ENCODE results near the gene BCL6. TPM values are rescaled to one million over a fixed set of nuclear protein-coding genes. Genes with fewer than 3 reads are reported as not detected.

BCL6 gene
- total and polyA plus RNA-seq, 7 donors = 4.9 to 233 (median 51.4) TPM

DNA sequence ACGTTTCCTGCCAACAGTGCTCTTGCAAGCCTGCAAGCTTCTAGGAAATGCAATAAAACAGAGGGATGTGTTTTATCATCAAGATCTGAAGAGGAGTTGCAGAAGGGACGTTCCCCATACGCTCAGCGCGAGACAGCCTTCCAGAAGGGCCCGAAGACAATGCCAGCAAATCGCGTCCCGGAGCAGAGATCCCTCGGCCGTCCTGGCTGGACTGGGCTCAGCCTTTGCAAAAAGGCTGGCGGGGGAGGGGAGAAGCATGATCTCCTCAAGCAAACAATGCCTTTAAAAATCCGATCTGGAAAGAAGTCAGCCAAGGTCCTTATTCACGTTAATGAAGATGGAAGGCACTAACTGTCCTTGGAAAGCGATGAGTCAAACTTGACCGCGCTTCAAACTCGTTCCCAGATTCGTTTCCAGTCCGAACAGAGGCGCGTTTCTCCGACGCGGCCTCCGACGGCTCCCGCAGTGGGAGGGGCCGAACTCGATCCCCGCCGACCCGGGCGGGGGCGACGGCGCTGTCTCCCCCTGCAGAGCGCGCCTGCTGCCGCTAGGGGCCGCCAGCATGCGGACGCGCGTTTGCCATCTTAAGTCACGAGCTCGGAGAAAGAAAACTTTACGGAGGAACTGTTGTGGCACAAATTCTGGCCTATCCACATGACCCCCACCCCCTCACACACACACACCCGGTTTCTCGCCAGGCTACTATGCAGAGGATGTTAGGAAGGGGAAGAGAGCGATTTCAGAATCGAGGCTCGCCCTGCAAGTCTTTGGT is 5.5 kb downstream of the BCL6 start:
- TF ChIP-seq, protein P1, sequence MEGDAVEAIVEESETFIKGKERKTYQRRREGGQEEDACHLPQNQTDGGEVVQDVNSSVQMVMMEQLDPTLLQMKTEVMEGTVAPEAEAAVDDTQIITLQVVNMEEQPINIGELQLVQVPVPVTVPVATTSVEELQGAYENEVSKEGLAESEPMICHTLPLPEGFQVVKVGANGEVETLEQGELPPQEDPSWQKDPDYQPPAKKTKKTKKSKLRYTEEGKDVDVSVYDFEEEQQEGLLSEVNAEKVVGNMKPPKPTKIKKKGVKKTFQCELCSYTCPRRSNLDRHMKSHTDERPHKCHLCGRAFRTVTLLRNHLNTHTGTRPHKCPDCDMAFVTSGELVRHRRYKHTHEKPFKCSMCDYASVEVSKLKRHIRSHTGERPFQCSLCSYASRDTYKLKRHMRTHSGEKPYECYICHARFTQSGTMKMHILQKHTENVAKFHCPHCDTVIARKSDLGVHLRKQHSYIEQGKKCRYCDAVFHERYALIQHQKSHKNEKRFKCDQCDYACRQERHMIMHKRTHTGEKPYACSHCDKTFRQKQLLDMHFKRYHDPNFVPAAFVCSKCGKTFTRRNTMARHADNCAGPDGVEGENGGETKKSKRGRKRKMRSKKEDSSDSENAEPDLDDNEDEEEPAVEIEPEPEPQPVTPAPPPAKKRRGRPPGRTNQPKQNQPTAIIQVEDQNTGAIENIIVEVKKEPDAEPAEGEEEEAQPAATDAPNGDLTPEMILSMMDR (IDR thresholded peaks at IDR 0.05) = peak; percentile 96 to 97 (median 96)
- TF ChIP-seq POLR2AphosphoS5 (IDR thresholded peaks at IDR 0.05) = peak; percentile 91 to 97 (median 96)
- TF ChIP-seq POLR2A (IDR thresholded peaks at IDR 0.05) = peak in 1 of 2 donors; percentile 13
- peak; percentile 91 to 98 (median 98) for TF ChIP-seq EP300 (IDR thresholded peaks at IDR 0.05)
- H3K4me1 ChIP-seq = peaks cover 0 to 71% (median 41%) of the 10 kb centered on the region in 4 donors

DNA sequence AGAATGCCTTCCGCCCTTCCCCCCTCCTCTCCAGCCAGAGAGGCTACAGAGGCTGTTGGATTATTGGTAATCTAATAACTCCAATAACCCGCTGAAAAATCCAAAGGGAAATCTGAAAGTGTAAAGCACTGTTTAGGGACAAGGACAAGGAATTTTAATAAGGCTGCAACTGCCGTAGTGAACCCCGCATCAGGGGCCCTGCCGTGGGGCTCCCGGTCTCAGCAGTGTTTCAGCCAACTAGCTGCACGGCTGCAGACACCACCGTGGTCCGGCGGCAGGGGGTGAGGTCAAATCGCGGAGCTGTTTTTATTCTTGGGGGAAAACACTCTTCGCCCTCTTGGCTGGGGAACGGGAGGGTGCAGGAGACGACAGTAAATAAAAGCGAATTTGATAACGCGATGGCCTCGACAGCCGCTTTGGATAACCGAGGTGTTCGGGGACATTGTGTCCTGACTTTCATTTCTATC is 6.1 kb downstream of the BCL6 start:
- Histone ChIP-seq H3K4me3 (peak overlapping the region; percentile 53 to 88 (median 68)), H3K36me3 (peaks cover 0 to 7% (median 3%) of the 10 kb centered on the region in 4 donors), H3K4me1 (peaks cover 0 to 76% (median 43%) of the 10 kb centered on the region in 4 donors), H3K27ac (peak overlapping the region; percentile 90 to 99 (median 96)), H3K27me3 (no peaks in the 10 kb centered on the region), H3K9me3 (no peaks in the 10 kb centered on the region)
- WGBS, 2 donors = 1% methylated on average over 22 of the region's 22 CpGs
- intact Hi-C loops (cut with DNase I) = loop anchor here (1.0 to 10.0 kb wide), 5 partner anchors 314 to 1410 kb away; no protein-coding TSS in a partner anchor
- no peak for DNase-seq
- TF ChIP-seq, protein P1 (IDR thresholded peaks at IDR 0.05) = no peak
- TF ChIP-seq POLR2AphosphoS5 (IDR thresholded peaks at IDR 0.05) = no peak
- TF ChIP-seq POLR2A (IDR thresholded peaks at IDR 0.05) = no peak

More for the DNA sequence above, 5.5 kb downstream of the BCL6 start:
- H3K27me3 ChIP-seq = no peaks in the 10 kb centered on the region
- H3K36me3 ChIP-seq = peaks cover 0 to 1% (median 0%) of the 10 kb centered on the region in 4 donors
- no peaks in the 10 kb centered on the region for H3K9me3 ChIP-seq
- intact Hi-C loops (cut with DNase I) = loop anchor here (1.0 to 10.0 kb wide), 10 partner anchors 313 to 1409 kb away; no protein-coding TSS in a partner anchor
- H3K27ac ChIP-seq = peak overlapping the region; percentile 90 to 99 (median 96)
- 1 to 2% methylated on average over 53 of the region's 53 CpGs for WGBS, 2 donors
- peak; percentile 98 for DNase-seq
- peak overlapping the region; percentile 53 to 88 (median 68) for H3K4me3 ChIP-seq

DNA sequence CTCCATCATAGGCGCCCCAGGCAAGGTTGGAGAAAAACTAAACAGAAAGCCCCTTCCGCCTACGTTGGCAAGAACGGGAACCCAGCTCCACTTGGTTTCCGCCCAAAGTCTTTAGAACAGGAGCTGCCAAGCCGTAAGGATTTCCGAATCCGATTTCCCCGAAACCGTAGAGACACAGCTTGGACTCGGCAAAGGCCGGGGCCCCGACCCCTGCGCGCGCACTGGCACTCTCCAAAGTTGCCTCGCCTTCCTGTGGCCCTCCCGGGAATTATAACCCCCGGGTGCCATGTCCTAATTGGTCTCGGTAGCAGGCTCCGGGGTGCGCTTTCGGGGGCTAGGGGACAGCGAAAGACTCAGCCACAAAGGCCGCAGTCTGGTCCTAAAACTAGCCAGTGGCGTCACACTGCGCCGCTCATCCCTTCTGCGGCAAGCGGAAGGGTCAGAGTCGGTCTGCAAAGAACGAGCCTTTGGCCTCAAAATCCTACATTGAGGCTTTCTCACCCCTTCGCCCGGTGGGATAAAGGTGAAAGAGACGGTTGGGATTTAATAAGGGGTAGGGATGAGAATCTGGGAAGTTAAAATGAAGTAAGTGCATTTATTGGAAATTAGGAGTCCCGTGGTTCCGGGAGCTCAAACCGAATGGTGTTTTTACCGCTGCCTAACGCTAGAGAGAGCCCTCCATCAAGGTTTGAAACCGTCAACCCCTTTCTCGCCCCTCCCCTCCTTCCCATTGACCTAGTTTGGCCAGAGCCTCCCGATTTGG is 6.8 kb downstream of the BCL6 start:
- peak overlapping the region; percentile 53 to 88 (median 68) for H3K4me3 ChIP-seq
- TF ChIP-seq POLR2AphosphoS5 (IDR thresholded peaks at IDR 0.05) (peak; percentile 49 to 73 (median 60)), POLR2A (IDR thresholded peaks at IDR 0.05) (peak; percentile 23 to 34), EP300 (IDR thresholded peaks at IDR 0.05) (peak in 2 of 4 donors; percentile 24 to 45)
- TF ChIP-seq, protein P1 (IDR thresholded peaks at IDR 0.05) = peak; percentile 55 to 72 (median 64)
- peaks cover 0 to 13% (median 7%) of the 10 kb centered on the region in 4 donors for H3K36me3 ChIP-seq
- WGBS, 2 donors = 0% methylated on average over 43 of the region's 43 CpGs
- H3K4me1 ChIP-seq = peaks cover 0 to 76% (median 43%) of the 10 kb centered on the region in 4 donors
- intact Hi-C loops (cut with DNase I) = loop anchor here (1.0 to 10.0 kb wide), 5 partner anchors 314 to 1410 kb away; no protein-coding TSS in a partner anchor
- no peaks in the 10 kb centered on the region for H3K9me3 ChIP-seq
- peak; percentile 97 for DNase-seq
- H3K27ac ChIP-seq = peak overlapping the region; percentile 90 to 99 (median 96)
- no peaks in the 10 kb centered on the region for H3K27me3 ChIP-seq

DNA sequence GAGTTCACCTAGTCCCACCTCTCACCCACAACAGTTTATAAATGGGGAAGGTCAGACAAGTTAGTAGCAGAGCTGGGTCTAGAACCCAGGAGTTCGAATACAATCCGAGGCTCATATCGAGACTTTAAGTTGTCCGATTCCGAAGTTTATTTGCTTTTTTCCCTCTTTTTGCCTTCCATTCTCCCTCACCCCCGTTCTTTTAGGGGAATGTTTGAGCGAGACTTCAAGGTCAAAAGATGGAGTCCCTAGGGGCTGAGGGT is 7.3 kb downstream of the BCL6 start:
- TF ChIP-seq, protein P1 (IDR thresholded peaks at IDR 0.05) = no peak
- no peak for TF ChIP-seq POLR2A (IDR thresholded peaks at IDR 0.05)
- no peak for TF ChIP-seq EP300 (IDR thresholded peaks at IDR 0.05)
- TF ChIP-seq POLR2AphosphoS5 (IDR thresholded peaks at IDR 0.05) = peak in 1 of 4 donors; percentile 39
- intact Hi-C loops (cut with DNase I) = loop anchor here (2.0 to 10.0 kb wide), 4 partner anchors 315 to 1411 kb away; no protein-coding TSS in a partner anchor
- peaks cover 0 to 72% (median 43%) of the 10 kb centered on the region in 4 donors for H3K4me1 ChIP-seq

More for the DNA sequence above, 7.3 kb downstream of the BCL6 start:
- peaks cover 0 to 19% (median 12%) of the 10 kb centered on the region in 4 donors for H3K36me3 ChIP-seq
- WGBS, 2 donors = 1% methylated on average over 7 of the region's 7 CpGs
- DNase-seq = no peak
- H3K9me3 ChIP-seq = no peaks in the 10 kb centered on the region
- peak overlapping the region; percentile 53 to 88 (median 68) for H3K4me3 ChIP-seq
- no peaks in the 10 kb centered on the region for H3K27me3 ChIP-seq
- H3K27ac ChIP-seq = peak overlapping the region; percentile 90 to 99 (median 96)

Data from sigmoid colon (tissue), 7 donors.